ENCODE measurements around the gene ARL15.

- TF ChIP-seq POLR2A (IDR thresholded peaks at IDR 0.05; ENCODE audit: low read depth, low read length) (no peak), TAF1 (IDR thresholded peaks at IDR 0.05; ENCODE audit: low read depth, low read length) (no peak), POLR2AphosphoS5 (IDR thresholded peaks at IDR 0.05; ENCODE audit: low read depth, low read length) (no peak), POU2F2 (IDR thresholded peaks at IDR 0.05; ENCODE audit: low read depth, low read length) (no peak), SPI1 (IDR thresholded peaks at IDR 0.05; ENCODE audit: low read depth, low read length) (no peak), PAX5 (IDR thresholded peaks at IDR 0.05; ENCODE audit: insufficient read depth, low read length, severe bottlenecking) (no peak)
These were observed 34.3 kb downstream of the ARL15 start for GRCh38 chr5:54276048-54276447.

All from GM12891 (cell line).